GM12891 (cell line): ENCODE measurements around the gene DYNC2H1.

Experiments used
- POLR2A ChIP-seq: IDR thresholded peaks from 2 replicates; pipeline ENCODE4 v1.6.1; 2011; ENCODE audit warnings: low read depth, low read length, control low read depth
- POLR2AphosphoS5 ChIP-seq: IDR thresholded peaks from 2 replicates; pipeline ENCODE4 v1.6.1; 2011; ENCODE audit warnings: low read depth, low read length, control low read depth

GRCh38 chr11:103254123-103254522, 144.9 kb downstream of the DYNC2H1 start:
- TF ChIP-seq POLR2A (no peak), POLR2AphosphoS5 (no peak)
